Measurements from ENCODE around the gene ALDH7A1.
A peak's percentile ranks its signal among the peaks of the same experiment; 100 is the strongest.

Gene ALDH7A1

DNA sequence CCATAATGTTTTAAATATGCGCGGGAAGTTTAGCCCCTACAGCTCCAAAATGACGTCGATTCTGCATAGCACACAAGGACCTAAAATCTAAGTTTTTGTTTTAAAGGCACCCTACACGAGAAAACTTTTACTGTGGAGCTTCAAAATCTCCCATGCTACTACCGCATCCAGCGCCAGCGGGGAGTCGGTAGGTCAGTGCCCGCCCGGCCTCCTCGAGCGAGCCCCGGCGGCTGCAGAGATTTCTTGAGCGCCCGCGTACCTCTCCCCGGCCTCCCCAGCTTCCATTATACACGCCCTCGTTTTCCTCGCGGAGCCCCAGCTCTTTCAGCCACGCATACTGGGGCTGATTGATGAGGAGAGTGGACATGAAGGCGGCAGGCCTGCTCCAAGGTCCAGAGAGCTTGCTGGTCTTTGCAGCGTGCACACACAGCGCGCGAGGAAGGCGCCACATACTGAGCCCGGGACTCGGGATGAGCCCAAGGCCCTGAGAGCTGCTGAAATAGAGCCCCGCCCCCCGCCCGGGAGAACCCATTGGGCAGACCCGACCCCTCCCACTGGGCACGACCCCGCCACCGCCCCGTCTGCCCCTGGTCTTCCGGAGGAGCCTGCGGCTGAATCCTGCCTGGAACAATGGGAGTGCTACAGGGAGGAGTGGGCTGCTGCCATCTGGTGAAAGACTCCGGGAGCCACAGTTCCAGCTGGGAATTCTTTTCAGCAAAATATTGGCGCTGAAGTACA, at the start of gene ALDH7A1:
TSS of gene ALDH7A1 (minus strand) at position 472 of the 738 bp plus-strand sequence. CDS start at position 451, 21 bp downstream.
- no peak for ATAC-seq (ENCODE audit: insufficient read depth, low read depth)
- no peaks in the 10 kb centered on the region for H3K4me1 ChIP-seq (ENCODE audit: insufficient read depth, low read length)
- H3K27ac ChIP-seq (ENCODE audit: low read length) = no peak within 1 kb of the TSS
- peak within 1 kb of the TSS; percentile 16; the same call in 1 of the 2 replicates for H2AFZ ChIP-seq (ENCODE audit: low read depth, low read length)
- no peak within 1 kb of the TSS for H3K9ac ChIP-seq (ENCODE audit: low read depth, low read length)
- no peak for DNase-seq
- H3K79me2 ChIP-seq (ENCODE audit: insufficient read depth, low read length) = no peaks in the 10 kb centered on the region
- no peak for TF ChIP-seq EZH2 (IDR thresholded peaks at IDR 0.05; ENCODE audit: borderline replicate concordance, low read depth, low read length, severe bottlenecking)
- TF ChIP-seq CTCF (IDR thresholded peaks at IDR 0.05; ENCODE audit: borderline replicate concordance, extremely low read depth, low read length, poor library complexity, severe bottlenecking) = no peak
- no peaks in the 10 kb centered on the region for H4K20me1 ChIP-seq (ENCODE audit: insufficient read depth, low read length)
- H3K36me3 ChIP-seq (ENCODE audit: insufficient read depth, low read length) = no peaks in the 10 kb centered on the region
- no peak within 1 kb of the TSS for H3K4me2 ChIP-seq (ENCODE audit: insufficient read depth, low read length)
- no peak within 1 kb of the TSS for H3K4me3 ChIP-seq (ENCODE audit: low read depth in 1 of 2, low read length in 2 of 2)
- no peaks in the 10 kb centered on the region for H3K27me3 ChIP-seq (ENCODE audit: insufficient read depth, low read length, poor library complexity)
- peaks cover 3% of the 10 kb centered on the region for H3K9me3 ChIP-seq (ENCODE audit: insufficient read depth, low read length, severe bottlenecking)

DNA sequence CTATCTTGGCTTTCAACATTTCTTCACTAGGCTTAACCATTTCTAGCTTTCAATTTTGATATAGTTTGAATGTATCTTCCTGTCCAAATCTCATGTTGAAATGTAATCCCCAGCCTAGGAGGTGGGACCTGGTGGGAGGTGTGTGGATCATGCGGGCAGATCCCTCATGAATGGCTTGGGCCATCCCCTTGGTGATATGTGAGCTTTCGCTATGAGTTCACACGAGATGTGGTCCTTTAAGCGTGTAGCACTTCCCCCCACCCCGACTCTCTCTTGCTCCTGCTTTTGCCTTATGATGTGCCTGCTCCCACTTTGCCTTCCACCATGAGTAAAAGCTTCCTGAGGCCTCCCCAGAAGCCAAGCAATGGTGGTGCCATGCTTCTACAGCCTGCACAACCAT, 46.4 kb upstream of the ALDH7A1 start:
- Histone ChIP-seq H3K79me2 (ENCODE audit: insufficient read depth, low read length) (no peaks in the 10 kb centered on the region), H3K36me3 (ENCODE audit: insufficient read depth, low read length) (no peaks in the 10 kb centered on the region), H3K4me3 (ENCODE audit: low read depth in 1 of 2, low read length in 2 of 2) (no peak overlapping the region), H3K9ac (ENCODE audit: low read depth, low read length) (no peak overlapping the region), H4K20me1 (ENCODE audit: insufficient read depth, low read length) (no peaks in the 10 kb centered on the region), H3K27ac (ENCODE audit: low read length) (no peak overlapping the region), H3K4me2 (ENCODE audit: insufficient read depth, low read length) (no peak overlapping the region), H3K9me3 (ENCODE audit: insufficient read depth, low read length, severe bottlenecking) (no peaks in the 10 kb centered on the region), H3K4me1 (ENCODE audit: insufficient read depth, low read length) (no peaks in the 10 kb centered on the region), H2AFZ (ENCODE audit: low read depth, low read length) (no peak overlapping the region), H3K27me3 (ENCODE audit: insufficient read depth, low read length, poor library complexity) (no peaks in the 10 kb centered on the region)
- ATAC-seq (ENCODE audit: insufficient read depth, low read depth) (no peak), DNase-seq (no peak)
- TF ChIP-seq EZH2 (IDR thresholded peaks at IDR 0.05; ENCODE audit: borderline replicate concordance, low read depth, low read length, severe bottlenecking) (no peak), CTCF (IDR thresholded peaks at IDR 0.05; ENCODE audit: borderline replicate concordance, extremely low read depth, low read length, poor library complexity, severe bottlenecking) (no peak)

GRCh38 chr5:126640866-126641265, 45.8 kb upstream of the ALDH7A1 start:
- Histone ChIP-seq H3K4me1 (ENCODE audit: insufficient read depth, low read length) (no peaks in the 10 kb centered on the region), H3K9me3 (ENCODE audit: insufficient read depth, low read length, severe bottlenecking) (no peaks in the 10 kb centered on the region), H3K27me3 (ENCODE audit: insufficient read depth, low read length, poor library complexity) (no peaks in the 10 kb centered on the region), H3K4me2 (ENCODE audit: insufficient read depth, low read length) (no peak overlapping the region), H3K9ac (ENCODE audit: low read depth, low read length) (no peak overlapping the region), H3K79me2 (ENCODE audit: insufficient read depth, low read length) (no peaks in the 10 kb centered on the region), H3K27ac (ENCODE audit: low read length) (no peak overlapping the region), H3K4me3 (ENCODE audit: low read depth in 1 of 2, low read length in 2 of 2) (no peak overlapping the region), H3K36me3 (ENCODE audit: insufficient read depth, low read length) (no peaks in the 10 kb centered on the region), H2AFZ (ENCODE audit: low read depth, low read length) (no peak overlapping the region), H4K20me1 (ENCODE audit: insufficient read depth, low read length) (no peaks in the 10 kb centered on the region)
- DNase-seq = no peak
- no peak for ATAC-seq (ENCODE audit: insufficient read depth, low read depth)
- TF ChIP-seq EZH2 (IDR thresholded peaks at IDR 0.05; ENCODE audit: borderline replicate concordance, low read depth, low read length, severe bottlenecking) = no peak
- no peak for TF ChIP-seq CTCF (IDR thresholded peaks at IDR 0.05; ENCODE audit: borderline replicate concordance, extremely low read depth, low read length, poor library complexity, severe bottlenecking)

Data from DND-41 (cell line).